Activated CD4-positive, CD25-positive, alpha-beta regulatory T cell (primary cell): ENCODE measurements around the gene SRR.

Source experiments
- DNase-seq, 4 experiments: peaks; one replicate each; lab custom pipeline; 2025; lab: John Stamatoyannopoulos, UW

Gene SRR

DNA sequence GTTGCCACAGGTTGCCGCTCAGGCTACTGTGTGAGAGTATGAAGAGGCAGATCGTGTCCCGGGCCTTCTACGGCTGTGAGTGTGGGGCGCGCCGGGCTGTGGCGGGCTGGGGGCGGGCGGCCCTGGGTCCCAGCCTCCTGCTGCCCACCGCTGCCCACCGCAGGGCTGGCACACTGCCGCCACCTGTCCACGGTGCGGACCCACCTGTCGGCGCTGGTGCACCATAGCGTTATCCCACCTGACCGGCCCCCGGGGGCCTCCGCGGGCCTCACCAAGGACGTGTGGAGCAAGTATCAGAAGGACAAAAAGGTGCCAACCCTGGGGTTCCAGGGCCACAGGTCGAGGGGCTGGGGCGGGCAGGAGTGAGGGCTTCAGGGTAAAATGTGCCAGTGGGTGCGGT is 68.4 kb downstream of the SRR start:
- no peak for DNase-seq

DNA sequence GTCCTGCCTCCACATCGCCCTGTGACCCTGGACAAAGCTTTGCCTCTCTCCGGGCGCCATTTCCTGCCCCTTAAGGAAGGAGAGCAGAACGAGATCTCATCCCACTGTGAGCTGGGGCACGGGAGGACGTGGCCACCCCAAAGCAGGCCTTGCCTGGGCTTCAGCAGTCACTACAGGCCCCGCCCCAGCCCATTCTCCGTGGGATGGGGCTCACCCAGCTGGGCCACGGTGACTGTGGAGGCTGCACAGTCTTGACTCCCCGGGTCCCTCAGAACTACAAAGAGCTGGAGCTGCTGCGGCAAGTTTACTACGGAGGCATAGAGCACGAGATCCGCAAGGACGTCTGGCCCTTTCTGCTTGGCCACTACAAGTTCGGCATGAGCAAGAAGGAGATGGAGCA is 68.9 kb downstream of the SRR start:
- DNase-seq: no peak

- DNase-seq: no peak
These were observed 69.4 kb downstream of the SRR start for GRCh38 chr17:2373179-2373578.
